Activated CD4-positive, alpha-beta T cell treated with anti-CD3 and anti-CD28 coated beads, Interleukin-2, amount 10 ng/mL, durations not matched to agents 24 days and 14 days (primary cell): Measurements from ENCODE around the gene SPNS1. TPM values are rescaled to one million over a fixed set of nuclear protein-coding genes. Genes with fewer than 3 reads are reported as not detected.
"Not testable (repeated sequence)": the region's sequence is repeated elsewhere in the genome, so short reads cannot be mapped to it uniquely, and the experiment has no call there.

Experiments used
- DNase-seq: peaks from one replicate; pipeline ENCODE4 v3.0.0; 2022
- H3K27ac Mint-ChIP-seq: one replicate; pipeline ENCODE4 v1.8.0; 2022; ENCODE audit warnings: mild to moderate bottlenecking, mixed read lengths
- H3K27me3 Mint-ChIP-seq: one replicate; pipeline ENCODE4 v1.8.0; 2022; ENCODE audit warnings: mixed read lengths
- H3K36me3 Mint-ChIP-seq: one replicate; pipeline ENCODE4 v1.8.0; 2022; ENCODE audit warnings: low read depth, mild to moderate bottlenecking, mixed read lengths
- H3K4me1 Mint-ChIP-seq: one replicate; pipeline ENCODE4 v1.8.0; 2021; ENCODE audit warnings: mixed read lengths
- H3K4me3 Mint-ChIP-seq: one replicate; pipeline ENCODE4 v1.8.0; 2022; ENCODE audit warnings: mild to moderate bottlenecking, moderate library complexity, mixed read lengths
- H3K9me3 Mint-ChIP-seq: one replicate; pipeline ENCODE4 v1.8.0; 2021; ENCODE audit warnings: mixed read lengths
- intact Hi-C: fragments of 100-400 bp; cut with micrococcal nuclease; formaldehyde crosslinking; loops from one replicate; pipeline ENCODE4 v1.15.1; 2023
- total RNA-seq: library from RNA; stranded (reverse); gene quantifications from 2 replicates; pipeline ENCODE4 v1.2.3, GENCODE V29; 2022

SPNS1 gene
- total RNA-seq, 1 donor from 2014 or later, result 21.2 TPM

- H3K27me3 Mint-ChIP-seq, result peaks cover 2% of the 10 kb centered on the region
- no peak for DNase-seq
- H3K4me1 Mint-ChIP-seq, result peaks cover 19% of the 10 kb centered on the region
- H3K36me3 Mint-ChIP-seq, result peaks cover 2% of the 10 kb centered on the region
- no peak overlapping the region for H3K4me3 Mint-ChIP-seq
- H3K27ac Mint-ChIP-seq, result no peak overlapping the region
- intact Hi-C loops, result no loop called here
- no peaks in the 10 kb centered on the region for H3K9me3 Mint-ChIP-seq
Observed at GRCh38 chr16:28937222-28937876, 37.2 kb upstream of the SPNS1 start.

- Mint-ChIP-seq H3K9me3 (no peaks in the 10 kb centered on the region), H3K36me3 (peaks cover 2% of the 10 kb centered on the region)
Observed at GRCh38 chr16:28938721-28939120, 35.9 kb upstream of the SPNS1 start.

GRCh38 chr16:28939825-28940224, 34.8 kb upstream of the SPNS1 start:
- H3K4me3 Mint-ChIP-seq, H3K27me3 Mint-ChIP-seq, DNase-seq, H3K27ac Mint-ChIP-seq, H3K9me3 Mint-ChIP-seq, intact Hi-C loops, H3K36me3 Mint-ChIP-seq: not testable (repeated sequence)
- H3K4me1 Mint-ChIP-seq, result peaks cover 23% of the 10 kb centered on the region

More at GRCh38 chr16:28938721-28939120, 35.9 kb upstream of the SPNS1 start:
- Mint-ChIP-seq H3K27ac (no peak overlapping the region), H3K4me1 (peaks cover 20% of the 10 kb centered on the region), H3K27me3 (peaks cover 2% of the 10 kb centered on the region), H3K4me3 (no peak overlapping the region)
- intact Hi-C loops, result no loop called here
- no peak for DNase-seq

- DNase-seq, result no peak
- Mint-ChIP-seq H3K4me1 (peaks cover 15% of the 10 kb centered on the region), H3K36me3 (no peaks in the 10 kb centered on the region), H3K9me3 (no peaks in the 10 kb centered on the region), H3K4me3 (no peak overlapping the region), H3K27ac (no peak overlapping the region), H3K27me3 (peaks cover 2% of the 10 kb centered on the region)
- intact Hi-C loops, result no loop called here
Observed at GRCh38 chr16:28943281-28943680, 31.3 kb upstream of the SPNS1 start.

GRCh38 chr16:28946681-28947080, 27.9 kb upstream of the SPNS1 start:
- peaks cover 4% of the 10 kb centered on the region for H3K36me3 Mint-ChIP-seq
- no peak for DNase-seq
- H3K27ac Mint-ChIP-seq, result no peak overlapping the region
- intact Hi-C loops, result loop anchor here (5.0 kb wide), 1 partner anchor 394 kb away; the partner anchor contains the start of gene SGF29
- peaks cover 24% of the 10 kb centered on the region for H3K4me1 Mint-ChIP-seq
- H3K4me3 Mint-ChIP-seq, result no peak overlapping the region
- H3K27me3 Mint-ChIP-seq, result no peaks in the 10 kb centered on the region
- H3K9me3 Mint-ChIP-seq, result no peaks in the 10 kb centered on the region

GRCh38 chr16:28950648-28951409, 23.7 kb upstream of the SPNS1 start, which contains the start of gene NFATC2IP:
Gene NFATC2IP, plus strand, starts transcription at chr16:28950937. Its CDS starts 75 bp downstream, at chr16:28951012.
- H3K27ac Mint-ChIP-seq, result peak within 1 kb of the TSS; percentile 94
- H3K4me1 Mint-ChIP-seq, result peaks cover 27% of the 10 kb centered on the region
- peak; percentile 100 for DNase-seq
- no peaks in the 10 kb centered on the region for H3K27me3 Mint-ChIP-seq
- no peaks in the 10 kb centered on the region for H3K9me3 Mint-ChIP-seq
- H3K4me3 Mint-ChIP-seq, result peak within 1 kb of the TSS; percentile 93
- intact Hi-C loops, result loop anchor here (1.0 kb wide), 5 partner anchors 15 to 129 kb away; partner anchors contain the start of genes ATXN2L, RABEP2 and TUFM
- peaks cover 32% of the 10 kb centered on the region for H3K36me3 Mint-ChIP-seq

- intact Hi-C loops, result no loop called here
Observed at GRCh38 chr16:28951410-28951943, 23.1 kb upstream of the SPNS1 start.

GRCh38 chr16:28958216-28958615, 16.4 kb upstream of the SPNS1 start:
- no peak for DNase-seq
- Mint-ChIP-seq H3K27ac (no peak overlapping the region), H3K27me3 (no peaks in the 10 kb centered on the region), H3K36me3 (peaks cover 60% of the 10 kb centered on the region), H3K4me1 (peaks cover 8% of the 10 kb centered on the region), H3K4me3 (no peak overlapping the region), H3K9me3 (no peaks in the 10 kb centered on the region)
- intact Hi-C loops, result no loop called here

More at GRCh38 chr16:28951410-28951943, 23.1 kb upstream of the SPNS1 start:
- H3K9me3 Mint-ChIP-seq, result no peaks in the 10 kb centered on the region
- DNase-seq, result peak; percentile 64
- H3K27me3 Mint-ChIP-seq, result no peaks in the 10 kb centered on the region
- peaks cover 35% of the 10 kb centered on the region for H3K36me3 Mint-ChIP-seq
- H3K4me1 Mint-ChIP-seq, result peaks cover 25% of the 10 kb centered on the region
- peak overlapping the region; percentile 93 for H3K4me3 Mint-ChIP-seq
- peak overlapping the region; percentile 94 for H3K27ac Mint-ChIP-seq

- intact Hi-C loops, result no loop called here
- H3K4me1 Mint-ChIP-seq, result peaks cover 5% of the 10 kb centered on the region
- DNase-seq, result no peak
- H3K36me3 Mint-ChIP-seq, result peaks cover 61% of the 10 kb centered on the region
- no peaks in the 10 kb centered on the region for H3K9me3 Mint-ChIP-seq
- H3K27ac Mint-ChIP-seq, result no peak overlapping the region
- no peak overlapping the region for H3K4me3 Mint-ChIP-seq
- no peaks in the 10 kb centered on the region for H3K27me3 Mint-ChIP-seq
Observed at GRCh38 chr16:28958836-28959235, 15.7 kb upstream of the SPNS1 start.

- Mint-ChIP-seq H3K4me3 (no peak overlapping the region), H3K27ac (no peak overlapping the region), H3K27me3 (no peaks in the 10 kb centered on the region), H3K36me3 (peaks cover 53% of the 10 kb centered on the region), H3K9me3 (no peaks in the 10 kb centered on the region), H3K4me1 (peaks cover 2% of the 10 kb centered on the region)
- intact Hi-C loops, result no loop called here
- no peak for DNase-seq
Observed at GRCh38 chr16:28964072-28964471, 10.5 kb upstream of the SPNS1 start.

GRCh38 chr16:28964496-28964895, 10.1 kb upstream of the SPNS1 start:
- H3K27ac Mint-ChIP-seq, result no peak overlapping the region
- H3K4me1 Mint-ChIP-seq, result peaks cover 2% of the 10 kb centered on the region
- H3K36me3 Mint-ChIP-seq, result peaks cover 51% of the 10 kb centered on the region

GRCh38 chr16:28967156-28967555, 7.4 kb upstream of the SPNS1 start:
- Mint-ChIP-seq H3K27me3 (no peaks in the 10 kb centered on the region), H3K9me3 (no peaks in the 10 kb centered on the region), H3K4me1 (no peaks in the 10 kb centered on the region), H3K4me3 (no peak overlapping the region), H3K27ac (no peak overlapping the region), H3K36me3 (peaks cover 35% of the 10 kb centered on the region)
- intact Hi-C loops, result no loop called here
- DNase-seq, result no peak

More at GRCh38 chr16:28964496-28964895, 10.1 kb upstream of the SPNS1 start:
- Mint-ChIP-seq H3K4me3 (no peak overlapping the region), H3K9me3 (no peaks in the 10 kb centered on the region), H3K27me3 (no peaks in the 10 kb centered on the region)
- intact Hi-C loops, result no loop called here
- DNase-seq, result no peak

- H3K9me3 Mint-ChIP-seq, H3K27ac Mint-ChIP-seq, DNase-seq, H3K27me3 Mint-ChIP-seq, H3K4me3 Mint-ChIP-seq, H3K4me1 Mint-ChIP-seq, intact Hi-C loops: not testable (repeated sequence)
- H3K36me3 Mint-ChIP-seq, result peaks cover 15% of the 10 kb centered on the region
Observed at GRCh38 chr16:28969696-28970095, 4.9 kb upstream of the SPNS1 start.

GRCh38 chr16:28974007-28974436, 556 bp upstream of the SPNS1 start:
- peak; percentile 76 for DNase-seq
- Mint-ChIP-seq H3K4me3 (peak overlapping the region; percentile 96), H3K27ac (peak overlapping the region; percentile 88), H3K4me1 (peaks cover 28% of the 10 kb centered on the region), H3K36me3 (peaks cover 6% of the 10 kb centered on the region), H3K9me3 (no peaks in the 10 kb centered on the region), H3K27me3 (no peaks in the 10 kb centered on the region)
- intact Hi-C loops, result loop anchor here (1.0 kb wide), 1 partner anchor 10 kb away; no protein-coding TSS in a partner anchor
